IMR-90 (cell line): Measurements from ENCODE around the gene MYO10. TPM values are rescaled to one million over a fixed set of nuclear protein-coding genes. Genes with fewer than 3 reads are reported as not detected.
A peak's percentile ranks its signal among the peaks of the same experiment; 100 is the strongest.

ENCODE experiments used
- ATAC-seq: fragments of 200-7000 bp; cut with Tn5 transposase; 2 replicates; pipeline ENCODE4 v1.9.1; 2020; ENCODE audit warnings: low read depth, mild to moderate bottlenecking, moderate library complexity
- BruUV-seq: library from RNA; stranded (reverse); fragments of 400-500 nt; replicated peaks from 2 replicates; lab custom pipeline; 2021; lab: Mats Ljungman, UMichigan
- CTCF ChIA-PET: fragments of 300-600 bp; formaldehyde crosslinking; extraction: SDS; loops from one replicate; lab custom pipeline; 2021; ENCODE audit warnings: antibody characterized with exemption; lab: Yijun Ruan, JAX
- POLR2A ChIA-PET: fragments of 300-600 bp; sonication (Branson Sonifier 250); formaldehyde crosslinking; loops from one replicate; lab custom pipeline; 2022; ENCODE audit warnings: antibody characterized with exemption; ENCODE audit not compliant: unreplicated experiment; lab: Charles Lee
- DNase-seq: peaks from one replicate; pipeline ENCODE4 v3.0.0; 2013
- H2AFZ ChIP-seq: replicated peaks from 2 replicates; pipeline ENCODE3; 2013; ENCODE audit warnings: low read length, mild to moderate bottlenecking; ENCODE audit not compliant: poor library complexity
- H2AK5ac ChIP-seq: 2 replicates; pipeline ENCODE4 v1.6.1; 2013; ENCODE audit warnings: low read depth, low read length, inconsistent platforms
- H2AK9ac ChIP-seq: replicated peaks from 2 replicates; pipeline ENCODE3; 2013; ENCODE audit warnings: mild to moderate bottlenecking, low read depth, low read length, moderate library complexity; ENCODE audit not compliant: poor library complexity
- H2BK120ac ChIP-seq: 2 replicates; pipeline ENCODE4 v1.6.1; 2013; ENCODE audit warnings: low read depth, low read length, inconsistent platforms
- H2BK15ac ChIP-seq: 3 replicates; pipeline ENCODE4 v1.6.1; 2013; ENCODE audit warnings: low read depth, low read length, inconsistent platforms
- H2BK20ac ChIP-seq: 2 replicates; pipeline ENCODE4 v1.6.1; 2013; ENCODE audit warnings: low read depth, mild to moderate bottlenecking, inconsistent platforms, low read length, moderate library complexity
- H2BK5ac ChIP-seq: 2 replicates; pipeline ENCODE4 v1.6.1; 2013; ENCODE audit warnings: mild to moderate bottlenecking, low read depth, low read length, inconsistent platforms; ENCODE audit not compliant: poor library complexity, severe bottlenecking
- H3K14ac ChIP-seq: replicated peaks from 2 replicates; pipeline ENCODE4 v1.6.1; 2013; ENCODE audit warnings: low read depth, low read length, inconsistent platforms
- H3K18ac ChIP-seq: 2 replicates; pipeline ENCODE4 v1.6.1; 2013; ENCODE audit warnings: low read depth, low read length, control low read depth
- H3K23ac ChIP-seq: 2 replicates; pipeline ENCODE4 v1.6.1; 2013; ENCODE audit warnings: low read depth, low read length, inconsistent platforms
- H3K27ac ChIP-seq: 2 replicates; pipeline ENCODE4 v1.5.1; 2013; ENCODE audit warnings: mild to moderate bottlenecking, control low read depth, low read length; ENCODE audit not compliant: insufficient read depth
- H3K27me3 ChIP-seq: 2 replicates; pipeline ENCODE4 v1.6.1; 2013; ENCODE audit warnings: low read length; ENCODE audit not compliant: control insufficient read depth, insufficient read depth
- H3K36me3 ChIP-seq: 2 replicates; pipeline ENCODE4 v1.6.1; 2013; ENCODE audit warnings: low read length, mixed read lengths; ENCODE audit not compliant: control insufficient read depth, insufficient read depth
- H3K4ac ChIP-seq: 2 replicates; pipeline ENCODE4 v1.6.1; 2013; ENCODE audit warnings: low read depth, low read length, inconsistent platforms
- H3K4me1 ChIP-seq: 2 replicates; pipeline ENCODE4 v1.6.1; 2013; ENCODE audit warnings: low read length, mixed read lengths; ENCODE audit not compliant: control insufficient read depth, insufficient read depth
- H3K4me2 ChIP-seq: 2 replicates; pipeline ENCODE4 v1.6.1; 2013; ENCODE audit warnings: low read depth, mild to moderate bottlenecking, control low read depth, low read length, moderate library complexity
- H3K4me3 ChIP-seq: 2 replicates; pipeline ENCODE4 v1.5.1; 2013; ENCODE audit warnings: low read depth, mild to moderate bottlenecking, control low read depth, low read length, moderate library complexity; ENCODE audit not compliant: insufficient read depth
- H3K56ac ChIP-seq: 2 replicates; pipeline ENCODE4 v1.6.1; 2013; ENCODE audit warnings: low read length, inconsistent platforms; ENCODE audit not compliant: insufficient read depth; ENCODE audit errors: extremely low read depth
- H3K79me1 ChIP-seq, 2 experiments: 2 replicates each; pipeline ENCODE4 v1.6.1; 2013; ENCODE audit warnings: low read length in 2 of 2, inconsistent platforms in 1 of 2, low read depth in 1 of 2
- H3K9ac ChIP-seq: 2 replicates; pipeline ENCODE4 v1.6.1; 2013; ENCODE audit warnings: low read depth, low read length, control low read depth
- H3K9me1 ChIP-seq: 2 replicates; pipeline ENCODE4 v1.6.1; 2013; ENCODE audit warnings: low read length, inconsistent platforms; ENCODE audit not compliant: insufficient read depth
- H3K9me3 ChIP-seq: 2 replicates; pipeline ENCODE4 v1.6.1; 2013; ENCODE audit warnings: low read length; ENCODE audit not compliant: control insufficient read depth, insufficient read depth
- H4K20me1 ChIP-seq: 2 replicates; pipeline ENCODE4 v1.6.1; 2013; ENCODE audit warnings: low read length, inconsistent platforms; ENCODE audit not compliant: insufficient read depth
- H4K5ac ChIP-seq: 2 replicates; pipeline ENCODE4 v1.6.1; 2013; ENCODE audit warnings: mild to moderate bottlenecking, low read depth, low read length, control low read depth
- H4K8ac ChIP-seq, 2 experiments: 2 replicates each; pipeline ENCODE4 v1.6.1; 2013; ENCODE audit warnings: low read depth in 2 of 2, low read length in 2 of 2, control low read depth in 1 of 2, inconsistent platforms in 1 of 2
- H4K91ac ChIP-seq: 2 replicates; pipeline ENCODE4 v1.6.1; 2013; ENCODE audit warnings: low read depth, low read length, inconsistent platforms; ENCODE audit not compliant: insufficient read depth
- CEBPB ChIP-seq: IDR thresholded peaks from 2 replicates; pipeline ENCODE4 v1.6.1; 2012; ENCODE audit warnings: low read depth, low read length, improper control_type of control experiment
- ELK1 ChIP-seq: fragments of 150-350 bp; IDR thresholded peaks from 2 replicates; pipeline ENCODE4 v1.6.1; 2016; ENCODE audit warnings: low read depth, mild to moderate bottlenecking, low read length, moderate library complexity, borderline replicate concordance
- FOS ChIP-seq: fragments of 150-350 bp; IDR thresholded peaks from 2 replicates; pipeline ENCODE4 v1.6.1; 2016; ENCODE audit warnings: low read depth, low read length
- MAFK ChIP-seq: IDR thresholded peaks from 2 replicates; pipeline ENCODE4 v1.6.1; 2012; ENCODE audit warnings: low read depth, low read length, improper control_type of control experiment
- MAZ ChIP-seq: IDR thresholded peaks from 2 replicates; pipeline ENCODE4 v1.6.1; 2012; ENCODE audit warnings: low read depth, mild to moderate bottlenecking, low read length, improper control_type of control experiment, moderate library complexity, borderline replicate concordance
- POLR2A ChIP-seq: IDR thresholded peaks from 2 replicates; pipeline ENCODE4 v1.6.1; 2012; ENCODE audit warnings: mild to moderate bottlenecking, low read depth, low read length
- RAD21 ChIP-seq: IDR thresholded peaks from 2 replicates; pipeline ENCODE4 v1.6.1; 2012; ENCODE audit warnings: low read length, improper control_type of control experiment
- RCOR1 ChIP-seq: IDR thresholded peaks from 2 replicates; pipeline ENCODE4 v1.6.1; 2012; ENCODE audit warnings: mild to moderate bottlenecking, low read length, improper control_type of control experiment; ENCODE audit not compliant: insufficient replicate concordance
- RFX5 ChIP-seq: IDR thresholded peaks from 2 replicates; pipeline ENCODE4 v1.8.0; 2012; ENCODE audit warnings: low read depth, mild to moderate bottlenecking, low read length, moderate library complexity
- WGBS, 2 experiments: methylation state at CpG; one replicate each; pipeline versions ENCODE4 v1.1.5 to v1.1.7; 2013; ENCODE audit warnings: missing lambda C conversion rate in 2 of 2; ENCODE audit not compliant: insufficient read length in 1 of 2; ENCODE audit errors: extremely low coverage in 2 of 2; 5-methylcytosine and 5-hydroxymethylcytosine counted together
- dilution Hi-C: fragments of 300-500 bp; cut with HindIII; formaldehyde crosslinking; loops from one replicate; pipeline ENCODE4 v1.14.3; 2018; ENCODE audit warnings: low sequenced_read_pairs; ENCODE audit not compliant: unreplicated experiment
- in situ Hi-C: fragments of 300-500 bp; cut with MboI; formaldehyde crosslinking; loops from 3 replicates; pipeline ENCODE4 v1.14.3; 2019; ENCODE audit warnings: low sequenced_read_pairs, inconsistent platforms, mixed read lengths
- intact Hi-C: fragments of 100-400 bp; cut with micrococcal nuclease; formaldehyde crosslinking; loops from 2 replicates; pipeline ENCODE4 v1.10.0; 2022
- polyA plus RNA-seq, 3 experiments: library from polyadenylated mRNA; depleted of rRNA; stranded (reverse); fragments of >200 nt; gene quantifications; 2 replicates each; pipeline ENCODE4 v1.2.3, GENCODE V29; 2012; ENCODE audit warnings: low replicate concordance in 1 of 3
- total RNA-seq: library from RNA; depleted of rRNA; stranded (reverse); fragments of >200 nt; gene quantifications from 2 replicates; pipeline ENCODE4 v1.2.3, GENCODE V29; 2012

Gene MYO10
- total and polyA plus RNA-seq, 2 of the 4 experiments (the other 2 are of a cell fraction): 39.9 to 115 TPM

DNA sequence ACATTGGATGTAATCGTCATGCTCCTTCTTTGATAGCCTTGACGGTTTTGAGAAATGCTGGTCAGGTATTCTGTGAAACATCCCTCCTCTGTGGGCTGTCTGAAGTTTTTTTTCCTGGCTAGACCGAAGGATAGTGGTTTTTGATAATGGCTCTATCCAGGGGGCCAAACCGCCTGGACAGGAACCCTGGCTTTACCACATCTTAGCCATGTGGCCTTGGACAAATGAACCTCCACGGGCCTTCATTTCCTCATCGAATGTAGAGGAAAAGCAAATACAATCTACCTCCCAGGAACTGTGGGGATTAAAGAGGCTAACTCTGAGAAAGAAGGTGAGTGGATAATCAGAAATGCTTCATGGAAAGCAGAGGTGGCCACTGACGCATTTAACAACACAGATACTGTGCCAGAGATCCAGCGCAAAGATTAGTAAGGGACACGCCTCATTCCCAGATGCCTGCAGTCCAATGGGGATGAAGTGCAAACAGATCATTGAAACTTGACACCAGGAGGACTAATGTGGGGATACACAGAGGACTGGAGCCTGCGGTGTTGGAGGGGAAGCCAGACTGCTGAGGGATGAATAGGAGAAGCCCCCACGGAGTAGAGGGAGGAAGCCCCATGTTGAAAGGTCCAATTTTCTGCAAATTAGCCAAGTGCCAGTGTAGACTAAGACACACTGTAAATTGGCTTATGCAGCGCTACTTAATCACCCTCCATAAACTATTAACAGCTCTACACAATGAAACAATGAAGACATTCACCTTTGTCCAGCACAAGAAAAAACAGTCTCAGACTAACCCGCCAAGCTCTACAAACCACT, 41.6 kb downstream of the MYO10 start:
- TF ChIP-seq FOS: 0 out of 2 replicates have a peak, but pooled peaks have one; percentile 22
- TF ChIP-seq RCOR1: no peak
- TF ChIP-seq CEBPB: 0 out of 2 replicates have a peak, but pooled peaks have one; percentile 11
- TF ChIP-seq ELK1: no peak
- TF ChIP-seq MAFK: no peak
- no peak for TF ChIP-seq RFX5
- TF ChIP-seq POLR2A: no peak
- peak; percentile 5; the same call in 1 of the 2 replicates for TF ChIP-seq RAD21
- peak; percentile 32; the same call in 1 of the 2 replicates for TF ChIP-seq MAZ
- H3K4me1 ChIP-seq: peaks cover 43% of the 10 kb centered on the region
- 0 out of 2 replicates have a peak overlapping the region, but pooled peaks have one; percentile 26 for H3K23ac ChIP-seq
- no TSS peak for BruUV-seq
- no peak overlapping the region for H3K27ac ChIP-seq
- no peak overlapping the region for H4K5ac ChIP-seq
- peak overlapping the region; percentile 34 for H2AK9ac ChIP-seq
- ATAC-seq (peak; percentile 70), DNase-seq (peak; percentile 96)
- in situ Hi-C loops (no loop called here), intact Hi-C loops (no loop called here), dilution Hi-C loops (no loop called here)
- H3K56ac ChIP-seq: no peak overlapping the region
- H4K8ac ChIP-seq: no peak overlapping the region
- peaks cover 98% of the 10 kb centered on the region for H4K20me1 ChIP-seq
- no peaks in the 10 kb centered on the region for H3K9me3 ChIP-seq
- H2BK120ac ChIP-seq: no peak overlapping the region
- no peak overlapping the region for H3K4ac ChIP-seq
- 50% methylated on average over 1 of the region's 13 CpGs; no CpG with 5 or more reads in 1 of the 2 experiments for WGBS, 2 experiments
- H2BK5ac ChIP-seq: no peak overlapping the region
- CTCF ChIA-PET: interaction anchor here (0.9 to 1.5 kb wide), 2 partner anchors 9 to 296 kb away, joined by 3 read pairs; no protein-coding TSS in a partner anchor
- peaks cover 0 to 76% of the 10 kb centered on the region in 2 experiments; a peak in 2 of 4 replicates for H3K79me1 ChIP-seq
- no peak overlapping the region for H3K14ac ChIP-seq
- no peak overlapping the region for H2AFZ ChIP-seq
- POLR2A ChIA-PET: no interaction called here
- no peak overlapping the region for H3K4me3 ChIP-seq
- H3K27me3 ChIP-seq: no peaks in the 10 kb centered on the region
- peak overlapping the region; percentile 22; the same call in 1 of the 2 replicates for H4K91ac ChIP-seq
- H2BK20ac ChIP-seq: no peak overlapping the region
- H3K9ac ChIP-seq: no peak overlapping the region
- no peak overlapping the region for H2BK15ac ChIP-seq
- H3K4me2 ChIP-seq: peak overlapping the region; percentile 24; the same call in 1 of the 2 replicates
- no peaks in the 10 kb centered on the region for H3K36me3 ChIP-seq
- H3K9me1 ChIP-seq: peaks cover 56% of the 10 kb centered on the region
- no peak overlapping the region for H3K18ac ChIP-seq
- 0 out of 2 replicates have a peak overlapping the region, but pooled peaks have one; percentile 20 for H2AK5ac ChIP-seq
